C4-2B (cell line): ENCODE measurements around the gene SPATA46.

Source experiments
- ZFX ChIP-seq: fragments of 450-650 bp; IDR thresholded peaks from 2 replicates; pipeline ENCODE4 v1.6.1; 2017
- TF ChIP-seq, protein P1 (sequence below): fragments of 450-650 bp; conservative IDR thresholded peaks from 2 replicates; pipeline ENCODE4 v1.5.1; 2017; ENCODE audit warnings: mild to moderate bottlenecking

DNA sequence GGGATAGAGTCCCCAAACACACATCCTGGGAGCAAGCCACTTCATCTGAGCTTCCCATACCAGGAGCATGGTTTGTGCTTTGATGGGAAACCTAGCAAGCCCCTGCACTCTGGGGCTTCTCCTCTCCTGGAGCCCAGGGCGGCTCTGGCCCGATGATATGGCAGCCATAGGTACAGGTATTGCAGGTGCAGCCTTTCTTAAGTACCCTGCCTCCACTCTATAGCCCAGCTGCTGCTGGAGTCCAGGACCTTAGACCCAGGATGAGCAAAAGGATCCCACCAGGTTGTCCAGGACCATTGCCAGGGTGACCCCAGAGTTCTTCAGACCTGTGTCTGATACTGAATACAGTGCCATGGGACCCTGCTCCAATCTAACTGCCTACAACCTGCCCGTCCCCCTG, 9.0 kb upstream of the SPATA46 start:
- TF ChIP-seq, protein P1, sequence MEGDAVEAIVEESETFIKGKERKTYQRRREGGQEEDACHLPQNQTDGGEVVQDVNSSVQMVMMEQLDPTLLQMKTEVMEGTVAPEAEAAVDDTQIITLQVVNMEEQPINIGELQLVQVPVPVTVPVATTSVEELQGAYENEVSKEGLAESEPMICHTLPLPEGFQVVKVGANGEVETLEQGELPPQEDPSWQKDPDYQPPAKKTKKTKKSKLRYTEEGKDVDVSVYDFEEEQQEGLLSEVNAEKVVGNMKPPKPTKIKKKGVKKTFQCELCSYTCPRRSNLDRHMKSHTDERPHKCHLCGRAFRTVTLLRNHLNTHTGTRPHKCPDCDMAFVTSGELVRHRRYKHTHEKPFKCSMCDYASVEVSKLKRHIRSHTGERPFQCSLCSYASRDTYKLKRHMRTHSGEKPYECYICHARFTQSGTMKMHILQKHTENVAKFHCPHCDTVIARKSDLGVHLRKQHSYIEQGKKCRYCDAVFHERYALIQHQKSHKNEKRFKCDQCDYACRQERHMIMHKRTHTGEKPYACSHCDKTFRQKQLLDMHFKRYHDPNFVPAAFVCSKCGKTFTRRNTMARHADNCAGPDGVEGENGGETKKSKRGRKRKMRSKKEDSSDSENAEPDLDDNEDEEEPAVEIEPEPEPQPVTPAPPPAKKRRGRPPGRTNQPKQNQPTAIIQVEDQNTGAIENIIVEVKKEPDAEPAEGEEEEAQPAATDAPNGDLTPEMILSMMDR: no peak
- TF ChIP-seq ZFX: no peak
